Glomerular endothelial cell (primary cell): ENCODE results near the gene CAPN13. TPM values are rescaled to one million over a fixed set of nuclear protein-coding genes. Genes with fewer than 3 reads are reported as not detected.

Source experiments
- DNase-seq: peaks from one replicate; pipeline ENCODE4 v3.0.0-alpha.2; 2011; ENCODE audit warnings: low read depth, low spot score; ENCODE audit errors: extremely low read depth
- total RNA-seq: library from RNA; depleted of rRNA; stranded (reverse); fragments of >200 nt; gene quantifications from 2 replicates; pipeline ENCODE4 v1.2.3, GENCODE V29; 2015

CAPN13 gene
- total RNA-seq, 1 donor from 2014 or later = not detected

- DNase-seq = no peak
These were observed 20.1 kb downstream of the CAPN13 start for GRCh38 chr2:30786923-30787685.

GRCh38 chr2:30784682-30785081 is 22.6 kb downstream of the CAPN13 start:
- DNase-seq = no peak

GRCh38 chr2:30781961-30782533 is 25.2 kb downstream of the CAPN13 start:
- no peak for DNase-seq

- no peak for DNase-seq
These were observed 25.8 kb downstream of the CAPN13 start for GRCh38 chr2:30781451-30781850.

GRCh38 chr2:30780776-30781330 is 26.4 kb downstream of the CAPN13 start:
- DNase-seq = no peak

- DNase-seq = no peak
These were observed 28.6 kb downstream of the CAPN13 start for GRCh38 chr2:30778611-30779010.

- DNase-seq = no peak
These were observed 29.4 kb downstream of the CAPN13 start for GRCh38 chr2:30777661-30778505.

- no peak for DNase-seq
These were observed 30.2 kb downstream of the CAPN13 start for GRCh38 chr2:30776831-30777635.

- no peak for DNase-seq
These were observed 31.4 kb downstream of the CAPN13 start for GRCh38 chr2:30775833-30776232.

GRCh38 chr2:30772021-30772705 is 35.1 kb downstream of the CAPN13 start:
- no peak for DNase-seq

- DNase-seq = no peak
These were observed 36.2 kb downstream of the CAPN13 start for GRCh38 chr2:30770816-30771576.

GRCh38 chr2:30769891-30770462 is 37.3 kb downstream of the CAPN13 start:
- no peak for DNase-seq

GRCh38 chr2:30769481-30769780 is 37.8 kb downstream of the CAPN13 start:
- no peak for DNase-seq

GRCh38 chr2:30768708-30769480 is 38.4 kb downstream of the CAPN13 start:
- no peak for DNase-seq

GRCh38 chr2:30768036-30768686 is 39.1 kb downstream of the CAPN13 start:
- no peak for DNase-seq

- no peak for DNase-seq
These were observed 40.6 kb downstream of the CAPN13 start for GRCh38 chr2:30766666-30767065.

GRCh38 chr2:30765876-30766470 is 41.3 kb downstream of the CAPN13 start:
- DNase-seq = no peak
